GF-D8 (cell line): ENCODE results near the gene CLIC2.
A peak's percentile ranks its signal among the peaks of the same experiment; 100 is the strongest.

Experiments used
- DNase-seq: peaks from one replicate; lab custom pipeline; 2025; lab: John Stamatoyannopoulos, UW

CLIC2 gene

DNA sequence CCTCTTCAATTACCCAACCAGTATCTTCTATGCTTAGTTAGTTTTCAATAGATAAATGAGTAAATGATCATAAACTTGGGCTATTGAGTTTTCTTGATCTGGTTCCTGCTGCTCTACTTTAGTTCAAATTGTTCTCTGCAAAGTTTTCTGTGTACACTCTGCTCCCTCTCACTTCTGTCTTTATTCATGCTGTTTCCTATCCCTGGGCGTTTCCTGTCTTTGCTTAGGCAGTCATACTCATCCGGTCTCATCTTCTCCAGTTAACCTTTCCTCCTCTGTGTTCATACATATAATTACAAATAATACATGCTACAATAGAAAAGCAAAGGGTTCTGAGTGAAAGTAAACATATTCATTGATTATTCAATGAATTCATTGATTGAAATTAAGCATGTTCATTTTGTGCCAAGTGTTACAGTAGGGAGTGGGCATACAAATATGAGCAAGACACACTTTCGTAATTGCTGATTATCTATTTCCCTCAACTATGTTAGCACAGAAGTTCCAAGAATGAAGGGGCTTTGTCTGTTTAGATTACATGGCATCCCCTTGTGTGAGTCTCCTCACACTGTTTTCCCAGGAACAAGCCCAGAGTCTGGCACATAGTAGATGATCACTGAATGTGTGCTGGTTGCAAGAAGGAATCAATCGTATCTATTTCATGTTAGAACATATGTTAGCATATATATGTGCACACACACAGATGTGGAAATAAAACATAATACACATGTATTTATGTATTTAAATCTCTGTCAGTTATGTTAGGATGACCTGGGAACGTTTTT is 71.3 kb downstream of the CLIC2 start:
- no peak for DNase-seq

DNA sequence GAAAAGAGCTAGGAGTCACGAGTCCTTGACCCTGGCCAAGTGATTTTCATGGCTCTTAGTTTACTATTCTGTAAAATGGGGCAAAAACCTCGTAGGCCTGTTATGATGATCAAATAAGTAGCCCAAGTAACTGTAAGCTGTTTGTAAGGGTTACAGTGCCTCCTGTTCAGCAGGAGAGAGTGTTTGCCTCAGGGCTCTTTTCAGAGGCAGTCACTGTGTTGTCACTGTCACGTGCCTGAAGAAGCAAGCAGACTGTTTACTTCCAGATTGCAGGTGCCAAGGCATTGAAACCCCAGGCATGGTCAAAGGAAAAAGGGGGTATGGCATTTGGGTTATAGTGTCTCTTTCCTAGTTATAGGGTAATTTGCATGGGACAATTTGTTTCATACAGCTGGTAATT is 74.7 kb downstream of the CLIC2 start:
- DNase-seq, result no peak

DNA sequence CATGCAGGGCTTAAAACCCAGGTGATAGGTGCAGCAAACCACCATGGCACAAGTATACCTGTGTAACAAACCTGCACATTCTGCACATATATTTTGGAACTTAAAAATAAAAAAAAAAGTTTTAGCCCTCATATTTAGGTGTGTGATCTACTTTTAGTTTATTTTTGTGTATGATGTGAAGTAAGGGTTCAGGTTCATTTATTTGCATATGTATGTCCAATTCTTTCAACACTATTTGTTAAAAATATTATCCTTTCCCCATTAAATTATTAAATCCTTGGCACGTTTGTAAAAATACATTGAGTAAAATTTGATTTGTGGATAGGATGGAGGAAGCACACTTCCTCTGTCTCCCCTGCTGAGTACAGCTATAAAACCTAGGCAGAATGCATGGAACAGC is 83.0 kb downstream of the CLIC2 start:
- DNase-seq, result no peak

DNA sequence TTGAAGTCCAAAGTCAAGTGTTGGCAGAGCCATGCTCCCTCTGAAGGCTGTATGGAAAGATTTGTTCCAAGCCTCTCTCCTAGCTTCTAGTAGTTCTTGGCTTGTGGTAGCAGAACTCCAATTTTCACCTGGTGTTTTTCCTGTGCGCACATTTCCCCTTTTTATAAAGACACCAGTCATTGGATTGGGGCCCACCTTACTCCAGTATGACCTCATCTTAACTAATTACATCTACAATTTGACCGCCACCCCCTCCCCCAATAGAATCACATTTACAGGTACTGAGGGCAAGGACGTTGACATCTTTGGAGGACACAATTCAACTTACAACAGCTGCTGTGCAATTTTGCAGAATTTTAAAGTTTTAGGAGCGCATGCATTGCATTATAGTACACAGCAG is 86.9 kb downstream of the CLIC2 start:
- DNase-seq, result no peak

DNA sequence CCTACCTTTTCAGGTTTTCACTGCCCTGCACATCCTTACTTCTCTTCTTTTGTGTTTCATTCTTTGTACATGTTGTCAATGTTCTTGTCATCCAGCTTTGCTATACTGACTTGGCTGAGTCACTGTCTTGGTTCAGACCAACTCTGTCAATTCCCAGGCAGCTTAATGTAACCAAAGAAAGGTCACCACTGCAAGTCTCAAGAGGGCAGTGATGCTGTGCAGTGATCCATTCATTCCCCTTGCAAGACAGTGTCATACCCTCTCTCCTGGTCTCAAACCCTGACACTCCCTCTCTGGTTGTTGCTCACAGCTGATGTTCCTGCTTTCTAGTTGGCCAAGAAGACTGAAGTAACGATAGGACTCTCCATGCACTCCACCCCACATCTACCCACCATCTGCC is 87.7 kb downstream of the CLIC2 start:
- DNase-seq, result no peak

DNA sequence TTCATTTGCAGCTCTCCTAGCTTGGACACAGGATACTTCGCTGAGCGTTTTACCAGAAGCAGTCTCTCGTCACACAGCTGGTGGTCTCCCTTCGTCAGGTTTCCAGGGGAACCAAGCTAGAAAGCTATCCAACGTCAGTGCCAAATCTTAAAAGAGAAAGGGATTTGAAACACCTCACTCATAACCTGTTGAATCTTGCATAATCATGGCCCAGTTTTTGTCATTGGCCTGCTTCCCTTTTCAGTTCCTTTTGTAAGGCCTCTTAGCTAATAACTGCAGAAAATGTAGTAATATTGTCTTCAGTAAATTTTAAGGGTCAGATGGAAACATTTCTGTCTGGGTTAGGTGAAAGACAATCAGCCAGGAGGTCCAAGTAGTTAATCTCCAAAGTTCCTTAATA is 92.1 kb downstream of the CLIC2 start:
- peak; percentile 40 for DNase-seq

DNA sequence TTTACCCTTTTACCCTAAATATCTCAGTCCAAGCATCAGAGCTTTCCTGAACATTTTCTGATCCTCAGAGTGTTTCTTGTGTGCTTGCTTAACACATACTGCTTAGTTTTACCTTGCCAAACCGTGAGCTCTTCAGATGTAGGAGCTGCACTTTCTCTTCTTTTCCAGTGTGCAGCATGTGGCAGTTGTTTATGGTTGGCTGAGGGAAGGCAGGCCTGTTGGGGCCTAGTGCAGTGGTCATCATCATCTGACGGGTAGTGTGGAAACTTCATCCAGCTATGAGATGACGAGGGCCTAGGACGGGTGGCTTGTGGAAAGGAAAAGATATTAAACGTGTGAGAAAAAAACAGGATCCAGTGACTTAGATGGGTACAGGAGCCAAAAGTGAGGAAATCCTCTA is 96.7 kb downstream of the CLIC2 start:
- DNase-seq, result no peak

DNA sequence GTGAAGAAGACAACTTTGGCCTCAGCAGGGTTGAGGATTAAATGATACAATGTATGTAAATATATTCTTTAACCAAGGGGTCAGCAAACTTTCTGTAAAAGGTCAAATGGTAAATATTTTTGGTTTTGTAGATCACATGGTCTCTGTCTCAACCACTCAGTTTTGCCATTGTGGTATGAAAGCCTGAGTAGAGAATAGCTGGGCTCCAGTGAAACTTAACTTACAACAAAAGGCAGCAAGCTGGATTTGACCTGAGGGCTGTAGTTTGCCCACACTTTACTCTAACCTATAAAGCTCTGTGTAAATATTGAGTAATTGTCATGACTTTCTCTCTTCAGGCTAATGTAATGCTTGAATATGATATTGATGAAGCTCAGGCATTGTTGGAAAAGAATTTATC is 98.5 kb downstream of the CLIC2 start:
- DNase-seq, result no peak

DNA sequence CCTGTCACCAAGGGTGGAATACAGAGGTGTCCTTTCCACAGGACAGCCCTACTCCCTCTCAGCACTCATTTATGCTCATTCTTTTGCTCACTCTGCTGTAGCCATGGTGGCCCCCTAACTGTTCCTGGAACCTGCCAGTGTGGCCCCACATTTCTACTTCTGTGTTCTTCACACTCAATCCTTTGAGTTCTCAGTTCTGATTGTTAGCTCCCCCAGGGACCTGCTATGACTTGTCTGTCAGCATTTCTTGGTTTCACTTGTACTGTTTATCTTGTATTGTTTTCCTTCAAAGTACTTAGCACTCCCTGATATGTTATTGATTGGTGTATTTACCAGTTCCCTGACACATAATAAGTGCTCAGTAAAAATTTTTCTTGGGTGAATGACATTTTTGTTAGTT is 103.3 kb downstream of the CLIC2 start:
- no peak for DNase-seq
